Transverse colon (tissue), 4 donors: ENCODE data around the gene MCF2L2. TPM values are rescaled to one million over a fixed set of nuclear protein-coding genes. Genes with fewer than 3 reads are reported as not detected.
"Not testable (repeated sequence)": the region's sequence is repeated elsewhere in the genome, so short reads cannot be mapped to it uniquely, and the experiment has no call there.

Experiments
- DNase-seq: peaks from one replicate; pipeline ENCODE4 v3.0.0-alpha.2; 2019
- H3K27ac ChIP-seq, 4 donors: fragments of 200-600 bp; sonication (generic); 2 replicates each; pipeline ENCODE4 v1.5.1; 2016 to 2018; ENCODE audit warnings: inconsistent platforms in 4 of 4
- H3K27me3 ChIP-seq: fragments of 200-600 bp; sonication (generic); 2 replicates; pipeline ENCODE4 v1.5.1; 2017; ENCODE audit warnings: inconsistent platforms
- H3K36me3 ChIP-seq, 4 donors: fragments of 200-600 bp; sonication (generic); 2 replicates each; pipeline ENCODE4 v1.5.1; 2017 to 2019; ENCODE audit warnings: inconsistent platforms in 4 of 4
- H3K4me1 ChIP-seq, 4 donors: fragments of 200-600 bp; sonication (generic); 2 replicates each; pipeline ENCODE4 v1.5.1; 2017 to 2020; ENCODE audit warnings: inconsistent platforms in 4 of 4
- H3K4me3 ChIP-seq, 4 donors: fragments of 200-600 bp; sonication (generic); 1 replicate in 1 of 4; 2 replicates in 3 of 4; pipeline versions ENCODE4 v1.5.1 to v1.6.1; 2017 to 2019; ENCODE audit warnings: inconsistent platforms in 4 of 4
- H3K9me3 ChIP-seq, 2 donors: fragments of 200-600 bp; sonication (generic); 2 replicates each; pipeline ENCODE4 v1.5.1; 2017 to 2019; ENCODE audit warnings: inconsistent platforms in 2 of 2
- EP300 ChIP-seq: sonication (generic); formaldehyde crosslinking; IDR thresholded peaks from one replicate; pipeline ENCODE4 v1.6.1; 2017; ENCODE audit warnings: antibody characterized with exemption, low read depth
- POLR2A ChIP-seq: fragments of 450-650 bp; IDR thresholded peaks from one replicate; pipeline ENCODE4 v1.6.1; 2016; ENCODE audit warnings: antibody characterized with exemption, mild to moderate bottlenecking, moderate library complexity
- POLR2AphosphoS5 ChIP-seq, 3 donors: sonication (generic); formaldehyde crosslinking; IDR thresholded peaks; one replicate each; pipeline ENCODE4 v1.6.1; 2016; ENCODE audit warnings: antibody characterized with exemption in 3 of 3
- WGBS, 2 donors: methylation state at CpG; one replicate each; pipeline ENCODE4 v1.1.5; 2018; ENCODE audit warnings: low coverage in 1 of 2; 5-methylcytosine and 5-hydroxymethylcytosine counted together
- in situ Hi-C, 4 donors: fragments of 200-750 bp; cut with MboI; loops; one replicate each; pipeline versions ENCODE4 v1.15.0 to v1.15.1; 2017; ENCODE audit warnings: low sequenced_read_pairs in 3 of 4, low pct_ligation_motif_present in 1 of 4, low pct_unique_long_range_greater_than_20kb in 1 of 4
- intact Hi-C: fragments of 100-400 bp; cut with DNase I; formaldehyde crosslinking; loops from one replicate; pipeline ENCODE4 v1.15.1; 2023; ENCODE audit warnings: low total_unique reads
- total RNA-seq, 4 donors: library from RNA; depleted of rRNA; stranded (reverse); fragments of >200 nt; gene quantifications; one replicate each; pipeline ENCODE4 v1.1.0, GENCODE V29; 2016
- TF ChIP-seq, protein P1 (sequence below), 5 experiments: fragments of 200-600 bp in 3 of 5; fragments of 450-650 bp in 2 of 5; sonication (generic) in 3 of 5; IDR thresholded peaks; 1 replicate in 2 of 5; 2 replicates in 3 of 5; pipeline ENCODE4 v1.5.1; 2016 to 2017; ENCODE audit warnings: antibody characterized with exemption in 5 of 5, inconsistent platforms in 3 of 5, mild to moderate bottlenecking in 2 of 5, moderate library complexity in 1 of 5

Gene MCF2L2, protein sequence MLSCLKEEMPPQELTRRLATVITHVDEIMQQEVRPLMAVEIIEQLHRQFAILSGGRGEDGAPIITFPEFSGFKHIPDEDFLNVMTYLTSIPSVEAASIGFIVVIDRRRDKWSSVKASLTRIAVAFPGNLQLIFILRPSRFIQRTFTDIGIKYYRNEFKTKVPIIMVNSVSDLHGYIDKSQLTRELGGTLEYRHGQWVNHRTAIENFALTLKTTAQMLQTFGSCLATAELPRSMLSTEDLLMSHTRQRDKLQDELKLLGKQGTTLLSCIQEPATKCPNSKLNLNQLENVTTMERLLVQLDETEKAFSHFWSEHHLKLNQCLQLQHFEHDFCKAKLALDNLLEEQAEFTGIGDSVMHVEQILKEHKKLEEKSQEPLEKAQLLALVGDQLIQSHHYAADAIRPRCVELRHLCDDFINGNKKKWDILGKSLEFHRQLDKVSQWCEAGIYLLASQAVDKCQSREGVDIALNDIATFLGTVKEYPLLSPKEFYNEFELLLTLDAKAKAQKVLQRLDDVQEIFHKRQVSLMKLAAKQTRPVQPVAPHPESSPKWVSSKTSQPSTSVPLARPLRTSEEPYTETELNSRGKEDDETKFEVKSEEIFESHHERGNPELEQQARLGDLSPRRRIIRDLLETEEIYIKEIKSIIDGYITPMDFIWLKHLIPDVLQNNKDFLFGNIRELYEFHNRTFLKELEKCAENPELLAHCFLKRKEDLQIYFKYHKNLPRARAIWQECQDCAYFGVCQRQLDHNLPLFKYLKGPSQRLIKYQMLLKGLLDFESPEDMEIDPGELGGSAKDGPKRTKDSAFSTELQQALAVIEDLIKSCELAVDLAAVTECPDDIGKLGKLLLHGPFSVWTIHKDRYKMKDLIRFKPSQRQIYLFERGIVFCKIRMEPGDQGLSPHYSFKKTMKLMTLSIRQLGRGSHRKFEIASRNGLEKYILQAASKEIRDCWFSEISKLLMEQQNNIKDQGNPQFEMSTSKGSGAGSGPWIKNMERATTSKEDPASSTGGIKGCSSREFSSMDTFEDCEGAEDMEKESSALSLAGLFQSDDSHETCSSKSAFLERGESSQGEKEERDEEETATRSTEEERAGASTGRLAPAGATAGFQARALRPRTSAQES
- 1 to 10 TPM in 3 of 4 donors, under 1 TPM in 1; 0.20 to 3.7 (median 2.0) TPM for total RNA-seq

DNA sequence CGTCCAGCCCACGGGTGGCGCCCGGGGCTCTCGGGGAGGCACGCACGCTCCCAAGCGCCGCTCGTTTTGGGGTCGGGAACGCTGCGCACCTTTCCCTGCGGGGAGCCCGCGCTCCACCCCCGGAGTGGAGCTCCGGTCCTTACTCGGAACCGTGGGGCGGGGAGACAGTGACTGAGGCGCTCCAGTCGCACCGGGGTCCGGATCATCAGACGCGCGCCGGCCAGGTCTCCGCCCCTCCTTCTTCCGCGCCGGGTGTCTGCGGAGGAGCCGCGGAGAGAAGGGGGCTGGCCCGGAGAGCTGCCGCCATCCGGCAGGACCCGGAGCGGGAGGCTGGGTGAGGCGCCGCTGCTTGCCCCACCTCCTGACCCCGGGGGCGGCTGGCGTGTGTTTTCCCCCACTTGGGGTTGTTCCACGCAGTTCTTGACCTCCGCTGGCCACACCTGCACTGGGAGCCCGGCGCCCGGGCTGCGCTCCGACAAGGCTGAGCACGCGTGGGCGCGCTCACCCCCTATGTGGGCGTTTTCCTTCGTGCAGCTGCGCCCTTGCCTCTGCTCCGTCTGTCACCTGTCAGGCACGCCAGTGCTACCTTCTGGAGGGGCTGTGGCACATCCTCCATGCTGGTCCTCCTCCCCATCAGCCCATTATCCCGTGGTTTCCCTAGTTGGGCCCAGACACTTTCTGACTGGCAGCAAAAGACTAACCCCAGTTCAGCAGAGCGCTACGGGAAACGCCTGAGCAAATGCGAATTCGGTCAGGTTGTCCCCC, at the start of gene MCF2L2:
Gene MCF2L2 (minus strand): TSS at position 173 of the 765 bp plus-strand sequence. CDS start 642 bp downstream, outside the sequence.
- in situ Hi-C loops: no loop called here
- WGBS, 2 donors: 2% methylated on average over 48 of the region's 68 CpGs; no CpG with 5 or more reads in 1 of the 2 donors
- Histone ChIP-seq H3K36me3 (no peaks in the 10 kb centered on the region), H3K27ac (peak within 1 kb of the TSS in 3 of 4 donors; percentile 8 to 22 (median 20)), H3K9me3 (no peaks in the 10 kb centered on the region), H3K27me3 (peaks cover 72% of the 10 kb centered on the region), H3K4me3 (peak within 1 kb of the TSS; percentile 39 to 72 (median 62)), H3K4me1 (peaks cover 0 to 19% (median 13%) of the 10 kb centered on the region in 4 donors)
- peak; percentile 56 for DNase-seq
- intact Hi-C loops: no loop called here
- TF ChIP-seq EP300: no peak
- no peak for TF ChIP-seq POLR2A
- TF ChIP-seq POLR2AphosphoS5 (IDR thresholded peaks at IDR 0.05): no peak
- TF ChIP-seq, protein P1, sequence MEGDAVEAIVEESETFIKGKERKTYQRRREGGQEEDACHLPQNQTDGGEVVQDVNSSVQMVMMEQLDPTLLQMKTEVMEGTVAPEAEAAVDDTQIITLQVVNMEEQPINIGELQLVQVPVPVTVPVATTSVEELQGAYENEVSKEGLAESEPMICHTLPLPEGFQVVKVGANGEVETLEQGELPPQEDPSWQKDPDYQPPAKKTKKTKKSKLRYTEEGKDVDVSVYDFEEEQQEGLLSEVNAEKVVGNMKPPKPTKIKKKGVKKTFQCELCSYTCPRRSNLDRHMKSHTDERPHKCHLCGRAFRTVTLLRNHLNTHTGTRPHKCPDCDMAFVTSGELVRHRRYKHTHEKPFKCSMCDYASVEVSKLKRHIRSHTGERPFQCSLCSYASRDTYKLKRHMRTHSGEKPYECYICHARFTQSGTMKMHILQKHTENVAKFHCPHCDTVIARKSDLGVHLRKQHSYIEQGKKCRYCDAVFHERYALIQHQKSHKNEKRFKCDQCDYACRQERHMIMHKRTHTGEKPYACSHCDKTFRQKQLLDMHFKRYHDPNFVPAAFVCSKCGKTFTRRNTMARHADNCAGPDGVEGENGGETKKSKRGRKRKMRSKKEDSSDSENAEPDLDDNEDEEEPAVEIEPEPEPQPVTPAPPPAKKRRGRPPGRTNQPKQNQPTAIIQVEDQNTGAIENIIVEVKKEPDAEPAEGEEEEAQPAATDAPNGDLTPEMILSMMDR (IDR thresholded peaks at IDR 0.05): no peak

DNA sequence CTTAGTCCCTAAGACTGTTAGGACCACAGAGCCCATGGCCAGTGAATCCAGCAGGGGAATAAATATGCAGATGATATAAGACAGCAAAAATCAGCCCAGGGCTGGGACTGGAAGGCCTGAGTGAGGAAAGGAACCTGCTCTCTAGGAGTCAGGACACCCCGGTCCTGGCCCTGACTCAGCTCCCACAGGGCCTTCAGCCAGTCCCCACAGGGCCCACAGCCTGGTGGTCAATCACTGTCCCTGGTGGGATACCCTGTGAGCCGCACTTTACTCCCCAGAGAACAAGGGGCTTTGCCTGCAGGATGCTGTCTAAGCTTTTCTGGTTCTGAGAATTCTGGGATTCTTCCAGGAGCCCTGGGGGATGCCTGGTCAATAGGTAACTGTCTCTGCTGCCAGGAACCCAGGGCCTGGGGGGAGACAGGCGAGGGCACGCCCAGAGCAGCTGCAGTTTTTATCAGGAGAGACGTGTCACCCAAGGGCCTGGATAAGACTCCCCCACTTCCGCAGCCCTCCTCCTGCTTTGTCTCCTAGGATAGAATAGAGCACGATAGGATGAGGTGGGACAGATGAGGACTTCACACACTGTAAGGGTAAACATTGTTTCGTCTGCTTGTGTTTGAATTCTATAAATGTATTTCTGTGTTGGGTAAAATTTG, 49.5 kb upstream of the MCF2L2 start:
- TF ChIP-seq POLR2A (no peak), EP300 (no peak), POLR2AphosphoS5 (IDR thresholded peaks at IDR 0.05) (no peak)
- TF ChIP-seq, protein P1 (IDR thresholded peaks at IDR 0.05): no peak
- no peaks in the 10 kb centered on the region for H3K36me3 ChIP-seq
- in situ Hi-C loops: no loop called here
- intact Hi-C loops: no loop called here
- no peak overlapping the region for H3K4me3 ChIP-seq
- H3K4me1 ChIP-seq: peaks cover 0 to 6% (median 2%) of the 10 kb centered on the region in 4 donors
- H3K27ac ChIP-seq: no peak overlapping the region
- peaks cover 6% of the 10 kb centered on the region for H3K27me3 ChIP-seq
- WGBS, 2 donors: 68 to 87% methylated on average over 3 to 8 of the region's 8 CpGs
- H3K9me3 ChIP-seq: no peaks in the 10 kb centered on the region
- DNase-seq: no peak

DNA sequence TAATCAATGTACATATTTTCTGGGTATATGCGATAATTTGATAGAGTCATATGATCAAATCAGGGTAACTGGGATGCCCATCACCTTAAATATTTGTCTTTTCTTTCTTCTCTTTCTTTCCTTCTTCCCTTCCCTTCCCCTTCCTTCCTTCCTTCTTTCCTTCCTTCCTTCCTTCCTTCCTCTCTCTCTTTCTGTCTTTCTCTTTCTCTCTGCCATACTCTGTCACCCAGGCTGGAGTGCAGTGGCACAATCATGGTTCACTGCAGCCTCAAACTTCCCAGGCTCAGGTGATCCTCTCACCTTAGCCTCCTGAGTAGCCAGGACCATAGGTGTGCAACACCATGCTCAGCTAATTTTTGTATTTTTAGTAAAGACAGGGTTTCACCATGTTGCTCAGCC, 47.3 kb upstream of the MCF2L2 start:
- intact Hi-C loops, H3K27me3 ChIP-seq, H3K9me3 ChIP-seq, H3K4me1 ChIP-seq, in situ Hi-C loops, DNase-seq, H3K27ac ChIP-seq, H3K36me3 ChIP-seq, H3K4me3 ChIP-seq: not testable (repeated sequence)
- WGBS, 2 donors: 93 to 100% methylated on average over 1 of the region's 1 CpG
